ENCODE measurements around the gene SLC30A7. TPM values are rescaled to one million over a fixed set of nuclear protein-coding genes. Genes with fewer than 3 reads are reported as not detected.
"Not testable (repeated sequence)": the region's sequence is repeated elsewhere in the genome, so short reads cannot be mapped to it uniquely, and the experiment has no call there.

The SLC30A7 gene
- 8.9 and 28.8 TPM in 2 replicates for total RNA-seq (2014; rRNA removed; shearing (Covaris generic); ENCODE audit: low replicate concordance)

- peaks cover 70% of the 10 kb centered on the region for H3K79me2 ChIP-seq (ENCODE audit: low read length)
- H3K4me2 ChIP-seq (ENCODE audit: low read depth, low read length, poor library complexity, severe bottlenecking), result peak within 1 kb of the TSS; percentile 93
- peak within 1 kb of the TSS; percentile 97 for H3K9ac ChIP-seq (ENCODE audit: low read length)
- peak within 1 kb of the TSS; percentile 49 for H2AFZ ChIP-seq (ENCODE audit: low read length)
- H3K4me1 ChIP-seq (ENCODE audit: low read length), result peaks cover 30% of the 10 kb centered on the region
- 0 out of 2 replicates have a peak, but pooled peaks cover 3% of the 10 kb centered on the region for H3K9me3 ChIP-seq (ENCODE audit: low read length)
- H3K27ac ChIP-seq (ENCODE audit: low read length), result peak within 1 kb of the TSS; percentile 85
- peak; percentile 97 for DNase-seq
- no peaks in the 10 kb centered on the region for H3K9me2 ChIP-seq (replicated peaks; ENCODE audit: insufficient read depth, low read length)
- no peaks in the 10 kb centered on the region for H3K27me3 ChIP-seq (ENCODE audit: low read length)
- peaks cover 7% of the 10 kb centered on the region; the same call in 1 of the 2 replicates for H4K20me1 ChIP-seq (ENCODE audit: insufficient read depth, low read depth, low read length)
- peak within 1 kb of the TSS; percentile 94 for H3K4me3 ChIP-seq (ENCODE audit: low read length)
- H3K36me3 ChIP-seq (ENCODE audit: insufficient read depth, low read length), result peaks cover 38% of the 10 kb centered on the region
These were observed at the start of gene SLC30A7 for GRCh38 chr1:100895540-100896480. Gene SLC30A7 (plus strand): TSS chr1:100896090. CDS start chr1:100896263, 173 bp downstream.

GRCh38 chr1:100847361-100848082 is 48.4 kb upstream of the SLC30A7 start:
- no peak overlapping the region for H2AFZ ChIP-seq (ENCODE audit: low read length)
- no peak overlapping the region for H3K27ac ChIP-seq (ENCODE audit: low read length)
- H3K4me2 ChIP-seq (ENCODE audit: low read depth, low read length, poor library complexity, severe bottlenecking), result no peak overlapping the region
- no peaks in the 10 kb centered on the region for H4K20me1 ChIP-seq (ENCODE audit: insufficient read depth, low read depth, low read length)
- no peaks in the 10 kb centered on the region for H3K36me3 ChIP-seq (ENCODE audit: insufficient read depth, low read length)
- no peaks in the 10 kb centered on the region for H3K4me1 ChIP-seq (ENCODE audit: low read length)
- H3K4me3 ChIP-seq (ENCODE audit: low read length), result no peak overlapping the region
- no peak for DNase-seq
- H3K9ac ChIP-seq (ENCODE audit: low read length), result no peak overlapping the region
- 0 out of 2 replicates have a peak, but pooled peaks cover 2% of the 10 kb centered on the region for H3K27me3 ChIP-seq (ENCODE audit: low read length)
- no peaks in the 10 kb centered on the region for H3K79me2 ChIP-seq (ENCODE audit: low read length)
- H3K9me3 ChIP-seq (ENCODE audit: low read length), result no peaks in the 10 kb centered on the region
- H3K9me2 ChIP-seq (replicated peaks; ENCODE audit: insufficient read depth, low read length), result no peaks in the 10 kb centered on the region

- H3K4me3 ChIP-seq (ENCODE audit: low read length), result no peak overlapping the region
- no peaks in the 10 kb centered on the region for H3K79me2 ChIP-seq (ENCODE audit: low read length)
- H3K36me3 ChIP-seq (ENCODE audit: insufficient read depth, low read length), result no peaks in the 10 kb centered on the region
- H4K20me1 ChIP-seq (ENCODE audit: insufficient read depth, low read depth, low read length), result no peaks in the 10 kb centered on the region
- no peak overlapping the region for H3K27ac ChIP-seq (ENCODE audit: low read length)
- H2AFZ ChIP-seq (ENCODE audit: low read length), result no peak overlapping the region
- 0 out of 2 replicates have a peak, but pooled peaks cover under 1% of the 10 kb centered on the region for H3K27me3 ChIP-seq (ENCODE audit: low read length)
- H3K4me2 ChIP-seq (ENCODE audit: low read depth, low read length, poor library complexity, severe bottlenecking), result no peak overlapping the region
- no peak overlapping the region for H3K9ac ChIP-seq (ENCODE audit: low read length)
- no peaks in the 10 kb centered on the region for H3K4me1 ChIP-seq (ENCODE audit: low read length)
- H3K9me2 ChIP-seq (replicated peaks; ENCODE audit: insufficient read depth, low read length), result no peaks in the 10 kb centered on the region
- H3K9me3 ChIP-seq (ENCODE audit: low read length), result no peaks in the 10 kb centered on the region
- DNase-seq, result no peak
These were observed 44.2 kb upstream of the SLC30A7 start for GRCh38 chr1:100851726-100852125.

GRCh38 chr1:100852976-100853375 is 42.9 kb upstream of the SLC30A7 start:
- H3K9me3 ChIP-seq (ENCODE audit: low read length), result no peaks in the 10 kb centered on the region
- H2AFZ ChIP-seq (ENCODE audit: low read length), result no peak overlapping the region
- no peaks in the 10 kb centered on the region for H3K36me3 ChIP-seq (ENCODE audit: insufficient read depth, low read length)
- no peak overlapping the region for H3K27ac ChIP-seq (ENCODE audit: low read length)
- H3K79me2 ChIP-seq (ENCODE audit: low read length), result no peaks in the 10 kb centered on the region
- H3K4me2 ChIP-seq (ENCODE audit: low read depth, low read length, poor library complexity, severe bottlenecking), result no peak overlapping the region
- H3K9ac ChIP-seq (ENCODE audit: low read length), result no peak overlapping the region
- H3K4me1 ChIP-seq (ENCODE audit: low read length), result no peaks in the 10 kb centered on the region
- no peak for DNase-seq
- H4K20me1 ChIP-seq (ENCODE audit: insufficient read depth, low read depth, low read length), result no peaks in the 10 kb centered on the region
- no peaks in the 10 kb centered on the region for H3K9me2 ChIP-seq (replicated peaks; ENCODE audit: insufficient read depth, low read length)
- no peak overlapping the region for H3K4me3 ChIP-seq (ENCODE audit: low read length)
- H3K27me3 ChIP-seq (ENCODE audit: low read length), result no peaks in the 10 kb centered on the region

GRCh38 chr1:100855116-100855515 is 40.8 kb upstream of the SLC30A7 start:
- H3K27me3 ChIP-seq (ENCODE audit: low read length); H3K4me1 ChIP-seq (ENCODE audit: low read length); H2AFZ ChIP-seq (ENCODE audit: low read length); H3K4me2 ChIP-seq (ENCODE audit: low read depth, low read length, poor library complexity, severe bottlenecking); H3K27ac ChIP-seq (ENCODE audit: low read length); H3K79me2 ChIP-seq (ENCODE audit: low read length); H3K4me3 ChIP-seq (ENCODE audit: low read length); H3K36me3 ChIP-seq (ENCODE audit: insufficient read depth, low read length); H3K9me2 ChIP-seq (replicated peaks; ENCODE audit: insufficient read depth, low read length); H3K9me3 ChIP-seq (ENCODE audit: low read length); H4K20me1 ChIP-seq (ENCODE audit: insufficient read depth, low read depth, low read length); DNase-seq; H3K9ac ChIP-seq (ENCODE audit: low read length): not testable (repeated sequence)

- no peaks in the 10 kb centered on the region for H4K20me1 ChIP-seq (ENCODE audit: insufficient read depth, low read depth, low read length)
- H3K4me2 ChIP-seq (ENCODE audit: low read depth, low read length, poor library complexity, severe bottlenecking), result no peak overlapping the region
- H3K4me1 ChIP-seq (ENCODE audit: low read length), result no peaks in the 10 kb centered on the region
- no peak overlapping the region for H3K4me3 ChIP-seq (ENCODE audit: low read length)
- no peak for DNase-seq
- no peak overlapping the region for H3K27ac ChIP-seq (ENCODE audit: low read length)
- no peaks in the 10 kb centered on the region for H3K27me3 ChIP-seq (ENCODE audit: low read length)
- no peaks in the 10 kb centered on the region for H3K36me3 ChIP-seq (ENCODE audit: insufficient read depth, low read length)
- H3K9ac ChIP-seq (ENCODE audit: low read length), result no peak overlapping the region
- no peak overlapping the region for H2AFZ ChIP-seq (ENCODE audit: low read length)
- no peaks in the 10 kb centered on the region for H3K9me3 ChIP-seq (ENCODE audit: low read length)
- H3K9me2 ChIP-seq (replicated peaks; ENCODE audit: insufficient read depth, low read length), result no peaks in the 10 kb centered on the region
- no peaks in the 10 kb centered on the region for H3K79me2 ChIP-seq (ENCODE audit: low read length)
These were observed 35.4 kb upstream of the SLC30A7 start for GRCh38 chr1:100860397-100860991.

GRCh38 chr1:100861379-100861778 is 34.5 kb upstream of the SLC30A7 start:
- no peaks in the 10 kb centered on the region for H4K20me1 ChIP-seq (ENCODE audit: insufficient read depth, low read depth, low read length)
- no peaks in the 10 kb centered on the region for H3K9me2 ChIP-seq (replicated peaks; ENCODE audit: insufficient read depth, low read length)
- H3K9me3 ChIP-seq (ENCODE audit: low read length), result no peaks in the 10 kb centered on the region
- H3K36me3 ChIP-seq (ENCODE audit: insufficient read depth, low read length), result no peaks in the 10 kb centered on the region
- no peak overlapping the region for H3K4me2 ChIP-seq (ENCODE audit: low read depth, low read length, poor library complexity, severe bottlenecking)
- no peak overlapping the region for H2AFZ ChIP-seq (ENCODE audit: low read length)
- DNase-seq, result no peak
- no peak overlapping the region for H3K4me3 ChIP-seq (ENCODE audit: low read length)
- H3K27ac ChIP-seq (ENCODE audit: low read length), result no peak overlapping the region
- H3K27me3 ChIP-seq (ENCODE audit: low read length), result no peaks in the 10 kb centered on the region
- H3K4me1 ChIP-seq (ENCODE audit: low read length), result no peaks in the 10 kb centered on the region
- H3K79me2 ChIP-seq (ENCODE audit: low read length), result no peaks in the 10 kb centered on the region
- no peak overlapping the region for H3K9ac ChIP-seq (ENCODE audit: low read length)

- Histone ChIP-seq H3K9me3 (ENCODE audit: low read length) (no peaks in the 10 kb centered on the region), H3K27ac (ENCODE audit: low read length) (no peak overlapping the region), H3K9ac (ENCODE audit: low read length) (no peak overlapping the region), H3K9me2 (replicated peaks; ENCODE audit: insufficient read depth, low read length) (no peaks in the 10 kb centered on the region), H3K4me3 (ENCODE audit: low read length) (no peak overlapping the region), H2AFZ (ENCODE audit: low read length) (no peak overlapping the region), H3K4me2 (ENCODE audit: low read depth, low read length, poor library complexity, severe bottlenecking) (no peak overlapping the region), H3K36me3 (ENCODE audit: insufficient read depth, low read length) (no peaks in the 10 kb centered on the region), H3K79me2 (ENCODE audit: low read length) (no peaks in the 10 kb centered on the region), H3K27me3 (ENCODE audit: low read length) (no peaks in the 10 kb centered on the region), H4K20me1 (ENCODE audit: insufficient read depth, low read depth, low read length) (no peaks in the 10 kb centered on the region), H3K4me1 (ENCODE audit: low read length) (no peaks in the 10 kb centered on the region)
- no peak for DNase-seq
These were observed 33.3 kb upstream of the SLC30A7 start for GRCh38 chr1:100862591-100862990.

Data from Karpas-422 (cell line).